Adrenal gland (tissue), 12 donors: Measurements from ENCODE around the gene UBASH3B. TPM values are rescaled to one million over a fixed set of nuclear protein-coding genes. Genes with fewer than 3 reads are reported as not detected.

Experiments
- DNase-seq, 7 donors: peaks; one replicate each; pipeline ENCODE4 v3.0.0-alpha.2; 2019 to 2020
- H3K27ac ChIP-seq, 5 donors: fragments of 200-600 bp; sonication (generic) in 4 of 5; 1 replicate in 3 of 5; 2 replicates in 2 of 5; pipeline versions ENCODE4 v1.5.1 to v1.8.0; 2016 to 2020; ENCODE audit warnings: mild to moderate bottlenecking in 1 of 5
- H3K27me3 ChIP-seq: fragments of 200-600 bp; 2 replicates; pipeline ENCODE4 v1.8.0; 2021
- H3K36me3 ChIP-seq, 2 donors: fragments of 200-600 bp; replicated peaks in 1 of 2; 1 replicate in 1 of 2; 2 replicates in 1 of 2; pipeline versions ENCODE4 v1.5.1 to v1.8.0; 2018 to 2022
- H3K4me1 ChIP-seq, 2 donors: fragments of 200-600 bp; replicated peaks in 1 of 2; 1 replicate in 1 of 2; 2 replicates in 1 of 2; pipeline versions ENCODE4 v1.5.1 to v1.8.0; 2018 to 2021
- H3K4me3 ChIP-seq, 4 donors: fragments of 200-600 bp; sonication (generic) in 3 of 4; one replicate each; pipeline ENCODE4 v1.5.1; 2016 to 2018
- H3K9me3 ChIP-seq, 3 donors: fragments of 200-600 bp; sonication (generic) in 1 of 3; replicated peaks in 1 of 3; 1 replicate in 2 of 3; 2 replicates in 1 of 3; pipeline versions ENCODE4 v1.5.1 to v1.8.0; 2016 to 2021
- CTCF ChIP-seq, 6 experiments: fragments of 450-650 bp in 4 of 6; fragments of 200-600 bp in 2 of 6; sonication (generic) in 1 of 6; IDR thresholded peaks; 1 replicate in 5 of 6; 2 replicates in 1 of 6; pipeline versions ENCODE4 v1.5.1 to v1.8.0; 2016 to 2021; ENCODE audit warnings: antibody characterized with exemption in 6 of 6, mild to moderate bottlenecking in 2 of 6, moderate library complexity in 1 of 6
- POLR2A ChIP-seq, 2 donors: fragments of 450-650 bp; IDR thresholded peaks; one replicate each; pipeline ENCODE4 v1.6.1; 2017; ENCODE audit warnings: antibody characterized with exemption in 2 of 2, mild to moderate bottlenecking in 2 of 2, moderate library complexity in 1 of 2
- WGBS, 4 donors: extraction: QIAGEN DNeasy Blood & Tissue Kit in 2 of 4; methylation state at CpG; one replicate each; pipeline versions ENCODE4 v1.1.5 to v1.1.7; 2013 to 2017; 5-methylcytosine and 5-hydroxymethylcytosine counted together
- intact Hi-C, 2 donors: fragments of 100-400 bp; cut with DNase I; formaldehyde crosslinking; loops; one replicate each; pipeline versions ENCODE4 v1.14.1 to v1.15.0; 2022 to 2023
- polyA plus RNA-seq, 3 donors: library from polyadenylated mRNA; stranded (reverse); fragments of 200-250 nt in 2 of 3; fragments of 350-450 nt in 1 of 3; fragmentation: Illumina TruSeq in 1 of 3; extraction: RNeasy Lipid Tissue Mini Kit (QIAGEN cat#74804) in 1 of 3; gene quantifications; one replicate each; pipeline ENCODE4 v1.2.3, GENCODE V29; 2013 to 2014
- total RNA-seq, 9 donors: library from RNA; depleted of rRNA in 4 of 9; stranded (reverse); fragments of >200 nt in 4 of 9; fragments of 120-200 nt in 1 of 9; fragmentation: NEBNext Ultra II Directional in 1 of 9; extraction: Animal tissue kit (Norgen Biotek cat#: 25700) in 1 of 9; gene quantifications; one replicate each; pipeline versions ENCODE4 v1.1.0 to v1.2.4, GENCODE V29; 2013 to 2023
- donor health status: healthy with polysubstance abuse.
- donor health status: Bipolar disorder and iron deficiency.
- donor health status: DM: yes; HTN: yes; CAD: no.
- donor health status: DM: no; HTN: no; CAD: no.
- donor health status: DM: no; HTN: no; CAD: no.
- donor health status: DM: yes; HTN: yes; CAD: no.

The UBASH3B gene
- total and polyA plus RNA-seq, 12 donors = 0.57 to 21.5 (median 5.6) TPM

DNA sequence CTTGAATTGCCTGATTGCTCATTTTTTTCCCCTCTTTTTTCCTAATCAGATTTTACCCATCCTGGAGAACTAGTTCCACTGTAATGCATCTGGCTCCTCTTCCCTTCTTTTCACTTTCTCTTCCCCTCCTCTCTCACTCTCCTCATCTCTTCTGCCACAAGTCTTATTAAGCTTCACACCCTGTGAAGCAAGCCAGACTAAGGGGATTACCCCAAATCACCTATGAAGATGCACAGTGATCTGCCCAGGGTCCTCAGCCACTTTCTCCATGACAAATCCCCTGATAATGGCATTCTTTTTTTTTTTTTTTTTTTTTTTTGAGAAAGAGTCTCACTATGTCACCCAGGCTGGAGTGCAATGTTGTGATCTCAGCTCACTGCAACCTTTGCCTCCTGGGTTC, 11.2 kb downstream of the UBASH3B start:
- no peaks in the 10 kb centered on the region for H3K4me1 ChIP-seq
- no peak overlapping the region for H3K27ac ChIP-seq
- intact Hi-C loops = no loop called here
- no peak for TF ChIP-seq POLR2A (IDR thresholded peaks at IDR 0.05)
- TF ChIP-seq CTCF (IDR thresholded peaks at IDR 0.05) = no peak
- H3K27me3 ChIP-seq = no peaks in the 10 kb centered on the region
- no peaks in the 10 kb centered on the region for H3K36me3 ChIP-seq
- H3K9me3 ChIP-seq = no peaks in the 10 kb centered on the region
- DNase-seq = no peak
- H3K4me3 ChIP-seq = no peak overlapping the region

GRCh38 chr11:122668562-122669090, 13.1 kb downstream of the UBASH3B start:
- no peaks in the 10 kb centered on the region for H3K9me3 ChIP-seq
- no peaks in the 10 kb centered on the region for H3K4me1 ChIP-seq
- TF ChIP-seq POLR2A (IDR thresholded peaks at IDR 0.05) (no peak), CTCF (IDR thresholded peaks at IDR 0.05) (no peak)
- no peaks in the 10 kb centered on the region for H3K36me3 ChIP-seq
- H3K27me3 ChIP-seq = no peaks in the 10 kb centered on the region
- H3K27ac ChIP-seq = no peak overlapping the region
- H3K4me3 ChIP-seq = no peak overlapping the region
- no peak for DNase-seq
- 75 to 83% (median 80%) methylated on average over 6 of the region's 6 CpGs for WGBS, 4 donors
- intact Hi-C loops = no loop called here

DNA sequence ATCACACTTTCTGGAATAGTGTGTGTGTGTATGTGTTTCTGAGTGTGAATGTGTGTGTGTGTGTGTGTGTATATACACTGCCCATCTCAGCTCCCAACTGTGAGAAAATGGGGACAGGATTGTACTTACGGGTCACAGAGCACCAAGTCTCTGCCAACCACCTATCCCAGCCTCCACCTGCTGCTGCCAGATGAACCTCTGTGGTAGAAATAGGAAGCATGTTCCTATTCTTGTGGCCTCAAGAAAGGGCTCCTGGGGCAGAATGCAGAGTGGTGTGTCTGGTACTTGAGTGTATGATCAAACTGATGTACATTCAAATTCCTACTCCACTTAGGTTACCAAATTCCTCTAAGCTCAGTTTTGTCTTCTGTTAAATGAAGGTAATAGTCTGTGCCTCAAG, 14.6 kb downstream of the UBASH3B start:
- 86 to 100% (median 94%) methylated on average over 1 of the region's 1 CpG for WGBS, 4 donors
- no peak overlapping the region for H3K4me3 ChIP-seq
- H3K27ac ChIP-seq = no peak overlapping the region
- no peaks in the 10 kb centered on the region for H3K27me3 ChIP-seq
- no peaks in the 10 kb centered on the region for H3K36me3 ChIP-seq
- intact Hi-C loops = no loop called here
- no peak for TF ChIP-seq POLR2A (IDR thresholded peaks at IDR 0.05)
- no peak for TF ChIP-seq CTCF (IDR thresholded peaks at IDR 0.05)
- peaks cover 0 to 4% of the 10 kb centered on the region in 2 donors for H3K4me1 ChIP-seq
- DNase-seq = no peak
- no peaks in the 10 kb centered on the region for H3K9me3 ChIP-seq

GRCh38 chr11:122671400-122671891, 15.9 kb downstream of the UBASH3B start:
- 60 to 89% (median 82%) methylated on average over 11 to 12 of the region's 12 CpGs for WGBS, 4 donors
- H3K36me3 ChIP-seq = no peaks in the 10 kb centered on the region
- H3K4me1 ChIP-seq = peaks cover 0 to 4% of the 10 kb centered on the region in 2 donors
- H3K9me3 ChIP-seq = no peaks in the 10 kb centered on the region
- H3K4me3 ChIP-seq = no peak overlapping the region
- no peaks in the 10 kb centered on the region for H3K27me3 ChIP-seq
- no peak for TF ChIP-seq CTCF (IDR thresholded peaks at IDR 0.05)
- TF ChIP-seq POLR2A (IDR thresholded peaks at IDR 0.05) = no peak
- intact Hi-C loops = no loop called here
- no peak overlapping the region for H3K27ac ChIP-seq
- no peak for DNase-seq
